Peyer's patch (tissue), 4 donors: ENCODE measurements around the gene DAB1. TPM values are rescaled to one million over a fixed set of nuclear protein-coding genes. Genes with fewer than 3 reads are reported as not detected.
A peak's percentile ranks its signal among the peaks of the same experiment; 100 is the strongest.

ENCODE experiments used
- DNase-seq, 3 donors: peaks; one replicate each; pipeline ENCODE4 v3.0.0-alpha.2; 2017 to 2019
- H3K27ac ChIP-seq, 4 donors: fragments of 200-600 bp; sonication (generic); one replicate each; pipeline ENCODE4 v1.5.1; 2016 to 2019
- H3K27me3 ChIP-seq, 2 donors: fragments of 200-600 bp; sonication (generic); one replicate each; pipeline ENCODE4 v1.5.1; 2019
- H3K36me3 ChIP-seq, 3 donors: fragments of 200-600 bp; sonication (generic); one replicate each; pipeline ENCODE4 v1.5.1; 2016 to 2019
- H3K4me1 ChIP-seq, 4 donors: fragments of 200-600 bp; sonication (generic); one replicate each; pipeline ENCODE4 v1.5.1; 2016 to 2019
- H3K4me3 ChIP-seq, 4 donors: fragments of 200-600 bp; sonication (generic); 1 replicate in 3 of 4; 2 replicates in 1 of 4; pipeline ENCODE4 v1.5.1; 2016 to 2019; ENCODE audit warnings: mild to moderate bottlenecking in 1 of 4
- H3K9me3 ChIP-seq, 4 donors: fragments of 200-600 bp; sonication (generic); one replicate each; pipeline ENCODE4 v1.5.1; 2016 to 2019; ENCODE audit warnings: mild to moderate bottlenecking in 1 of 4
- POLR2A ChIP-seq, 2 donors: fragments of 450-650 bp; IDR thresholded peaks; one replicate each; pipeline ENCODE4 v1.5.1; 2017; ENCODE audit warnings: antibody characterized with exemption in 2 of 2, mild to moderate bottlenecking in 2 of 2, moderate library complexity in 2 of 2
- total RNA-seq, 4 donors: library from RNA; depleted of rRNA; stranded (reverse); fragments of >200 nt; gene quantifications; one replicate each; pipeline ENCODE4 v1.1.0, GENCODE V29; 2016
- TF ChIP-seq, protein P1 (sequence below), 6 experiments: fragments of 450-650 bp in 4 of 6; fragments of 200-600 bp in 2 of 6; sonication (generic) in 1 of 6; IDR thresholded peaks; one replicate each; pipeline ENCODE4 v1.5.1; 2017 to 2019; ENCODE audit warnings: antibody characterized with exemption in 6 of 6, mild to moderate bottlenecking in 3 of 6, moderate library complexity in 1 of 6

The DAB1 gene
- total RNA-seq, 4 donors from 2014 or later = 4.1 to 75.3 (median 63.9) TPM

DNA sequence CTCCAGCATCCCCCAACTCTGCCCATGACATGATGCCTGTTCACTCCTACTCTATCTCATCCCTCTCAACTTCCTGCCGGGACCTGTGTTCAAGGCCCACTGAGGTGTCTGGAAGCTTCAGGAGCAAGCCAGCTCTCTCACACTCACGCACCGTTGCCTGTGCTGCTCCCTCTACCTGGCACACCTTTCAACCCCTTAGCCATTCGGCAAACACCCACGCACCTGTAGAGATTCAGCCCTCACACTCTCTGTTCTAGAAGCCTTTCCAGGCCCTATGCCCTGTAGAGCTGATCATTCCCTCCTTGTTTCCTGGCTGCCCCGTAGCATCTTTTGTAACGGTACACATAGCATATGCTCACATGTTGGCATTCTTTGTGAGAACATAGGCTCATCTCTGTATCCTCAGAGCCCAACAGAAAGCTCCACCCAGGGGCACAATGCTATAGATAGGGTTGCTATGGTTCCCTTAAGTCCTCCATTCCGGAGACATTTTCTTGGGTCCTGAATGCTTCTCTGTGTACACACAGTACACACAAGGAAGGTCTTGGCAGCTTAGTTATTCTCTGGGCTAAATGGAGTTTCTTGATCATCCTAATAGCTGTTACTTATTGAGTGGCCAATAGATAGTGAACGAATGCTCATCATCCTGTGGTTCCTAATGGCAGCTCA is 459.4 kb downstream of the DAB1 start:
- Histone ChIP-seq H3K27ac (no peak overlapping the region), H3K4me3 (no peak overlapping the region), H3K4me1 (no peaks in the 10 kb centered on the region), H3K9me3 (no peaks in the 10 kb centered on the region), H3K27me3 (no peaks in the 10 kb centered on the region), H3K36me3 (no peaks in the 10 kb centered on the region)
- DNase-seq = no peak
- TF ChIP-seq POLR2A (IDR thresholded peaks at IDR 0.05) = no peak
- TF ChIP-seq, protein P1, sequence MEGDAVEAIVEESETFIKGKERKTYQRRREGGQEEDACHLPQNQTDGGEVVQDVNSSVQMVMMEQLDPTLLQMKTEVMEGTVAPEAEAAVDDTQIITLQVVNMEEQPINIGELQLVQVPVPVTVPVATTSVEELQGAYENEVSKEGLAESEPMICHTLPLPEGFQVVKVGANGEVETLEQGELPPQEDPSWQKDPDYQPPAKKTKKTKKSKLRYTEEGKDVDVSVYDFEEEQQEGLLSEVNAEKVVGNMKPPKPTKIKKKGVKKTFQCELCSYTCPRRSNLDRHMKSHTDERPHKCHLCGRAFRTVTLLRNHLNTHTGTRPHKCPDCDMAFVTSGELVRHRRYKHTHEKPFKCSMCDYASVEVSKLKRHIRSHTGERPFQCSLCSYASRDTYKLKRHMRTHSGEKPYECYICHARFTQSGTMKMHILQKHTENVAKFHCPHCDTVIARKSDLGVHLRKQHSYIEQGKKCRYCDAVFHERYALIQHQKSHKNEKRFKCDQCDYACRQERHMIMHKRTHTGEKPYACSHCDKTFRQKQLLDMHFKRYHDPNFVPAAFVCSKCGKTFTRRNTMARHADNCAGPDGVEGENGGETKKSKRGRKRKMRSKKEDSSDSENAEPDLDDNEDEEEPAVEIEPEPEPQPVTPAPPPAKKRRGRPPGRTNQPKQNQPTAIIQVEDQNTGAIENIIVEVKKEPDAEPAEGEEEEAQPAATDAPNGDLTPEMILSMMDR (IDR thresholded peaks at IDR 0.05) = no peak

DNA sequence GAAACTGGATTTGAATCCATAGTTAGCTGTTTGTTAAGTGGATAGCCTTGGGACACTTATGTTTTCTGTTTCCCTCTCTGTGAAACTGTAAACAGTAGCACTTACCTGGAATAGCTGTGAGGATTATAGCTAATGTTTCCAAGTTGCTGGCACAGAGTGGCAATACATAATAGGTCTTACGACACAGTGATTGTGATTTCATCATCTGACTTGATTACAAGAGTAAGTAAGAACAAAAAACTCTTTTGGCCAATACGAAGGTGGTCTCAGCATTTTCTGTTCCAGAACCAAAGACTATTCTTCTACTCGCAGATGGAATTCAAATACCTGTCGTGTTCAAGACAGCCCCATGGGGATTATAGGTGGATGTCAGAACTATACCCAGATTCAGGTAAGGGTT is 460.2 kb downstream of the DAB1 start:
- no peaks in the 10 kb centered on the region for H3K36me3 ChIP-seq
- no peak overlapping the region for H3K27ac ChIP-seq
- no peaks in the 10 kb centered on the region for H3K4me1 ChIP-seq
- no peak overlapping the region for H3K4me3 ChIP-seq
- no peak for DNase-seq
- no peaks in the 10 kb centered on the region for H3K27me3 ChIP-seq
- no peaks in the 10 kb centered on the region for H3K9me3 ChIP-seq
- TF ChIP-seq, protein P1 (IDR thresholded peaks at IDR 0.05) = no peak
- no peak for TF ChIP-seq POLR2A (IDR thresholded peaks at IDR 0.05)

DNA sequence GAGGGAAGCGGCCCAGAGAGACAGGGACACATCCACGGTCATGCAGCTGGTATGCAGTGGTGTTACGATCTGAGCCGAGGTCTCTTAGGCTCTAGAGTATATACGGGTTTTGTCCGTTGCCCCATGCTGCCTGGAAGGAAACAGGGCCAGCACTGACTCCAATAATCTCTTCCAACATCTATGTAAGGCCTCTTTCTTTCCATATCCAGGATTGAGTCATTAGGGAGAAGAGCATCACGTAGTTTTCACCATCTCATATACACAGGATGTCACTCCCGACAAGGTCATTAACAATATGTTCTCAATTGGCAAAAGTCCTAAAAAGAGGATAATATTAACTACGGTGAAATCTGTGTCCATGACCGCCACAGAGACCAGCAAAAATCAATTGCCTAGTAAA is 462.4 kb downstream of the DAB1 start:
- Histone ChIP-seq H3K4me1 (peaks cover 0 to 7% (median 0%) of the 10 kb centered on the region in 4 donors), H3K27me3 (no peaks in the 10 kb centered on the region), H3K36me3 (no peaks in the 10 kb centered on the region), H3K9me3 (no peaks in the 10 kb centered on the region), H3K4me3 (no peak overlapping the region), H3K27ac (no peak overlapping the region)
- no peak for DNase-seq
- TF ChIP-seq POLR2A (IDR thresholded peaks at IDR 0.05) = no peak
- TF ChIP-seq, protein P1 (IDR thresholded peaks at IDR 0.05) = no peak

DNA sequence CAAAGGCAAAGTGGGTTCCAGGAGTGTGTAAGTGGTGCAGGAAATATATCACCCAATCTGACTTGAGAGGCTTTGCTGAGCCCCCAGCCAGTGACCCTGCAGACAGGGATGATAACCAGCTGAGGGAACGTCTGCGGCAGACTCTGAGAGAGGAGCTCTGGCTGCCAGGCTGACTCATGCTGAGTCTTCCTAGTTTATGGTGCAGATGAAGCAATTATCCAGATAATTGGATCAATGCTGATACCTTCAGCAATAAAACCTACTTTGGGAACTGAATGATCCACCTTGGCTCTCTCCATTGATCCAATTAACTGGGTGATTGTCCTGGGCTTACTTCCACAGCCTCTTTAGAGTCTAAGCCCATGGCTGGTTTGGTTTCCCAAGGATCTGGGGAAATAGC is 465.3 kb downstream of the DAB1 start:
- Histone ChIP-seq H3K36me3 (no peaks in the 10 kb centered on the region), H3K27ac (no peak overlapping the region), H3K4me3 (peak overlapping the region in 1 of 4 donors; percentile 6), H3K27me3 (no peaks in the 10 kb centered on the region), H3K9me3 (no peaks in the 10 kb centered on the region), H3K4me1 (peaks cover 0 to 7% (median 0%) of the 10 kb centered on the region in 4 donors)
- TF ChIP-seq, protein P1 (IDR thresholded peaks at IDR 0.05) = no peak
- no peak for TF ChIP-seq POLR2A (IDR thresholded peaks at IDR 0.05)
- peak in 2 of 3 donors; percentile 54 to 68 for DNase-seq

DNA sequence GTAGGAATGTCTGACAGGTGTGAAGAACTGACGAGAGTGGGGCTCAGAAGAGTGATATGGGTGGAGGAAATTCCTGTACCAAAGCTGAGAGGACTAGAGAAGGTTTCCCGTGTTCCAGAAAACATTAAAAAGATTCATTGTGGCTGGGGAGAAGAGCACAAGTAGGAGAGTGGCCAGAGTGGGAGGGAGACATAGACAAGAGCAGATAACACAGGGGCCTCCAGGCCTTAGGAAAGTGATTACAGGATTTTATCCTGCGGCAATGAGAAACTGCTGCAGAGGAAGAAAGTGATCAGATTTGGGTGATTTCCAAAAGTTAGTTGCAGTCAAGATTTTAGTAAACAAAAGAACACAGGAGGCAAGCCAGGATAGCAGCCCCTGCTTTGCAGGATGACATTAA is 465.9 kb downstream of the DAB1 start:
- H3K9me3 ChIP-seq = no peaks in the 10 kb centered on the region
- peaks cover 0 to 7% (median 0%) of the 10 kb centered on the region in 4 donors for H3K4me1 ChIP-seq
- no peaks in the 10 kb centered on the region for H3K36me3 ChIP-seq
- H3K4me3 ChIP-seq = peak overlapping the region in 1 of 4 donors; percentile 6
- DNase-seq = no peak
- H3K27me3 ChIP-seq = no peaks in the 10 kb centered on the region
- no peak overlapping the region for H3K27ac ChIP-seq
- TF ChIP-seq POLR2A (IDR thresholded peaks at IDR 0.05) = no peak
- TF ChIP-seq, protein P1 (IDR thresholded peaks at IDR 0.05) = no peak
